ENCODE data around the gene SNCAIP. TPM values are rescaled to one million over a fixed set of nuclear protein-coding genes. Genes with fewer than 3 reads are reported as not detected.

Gene SNCAIP
- total and polyA plus RNA-seq, 12 donors: 1.3 to 6.4 (median 2.7) TPM

DNA sequence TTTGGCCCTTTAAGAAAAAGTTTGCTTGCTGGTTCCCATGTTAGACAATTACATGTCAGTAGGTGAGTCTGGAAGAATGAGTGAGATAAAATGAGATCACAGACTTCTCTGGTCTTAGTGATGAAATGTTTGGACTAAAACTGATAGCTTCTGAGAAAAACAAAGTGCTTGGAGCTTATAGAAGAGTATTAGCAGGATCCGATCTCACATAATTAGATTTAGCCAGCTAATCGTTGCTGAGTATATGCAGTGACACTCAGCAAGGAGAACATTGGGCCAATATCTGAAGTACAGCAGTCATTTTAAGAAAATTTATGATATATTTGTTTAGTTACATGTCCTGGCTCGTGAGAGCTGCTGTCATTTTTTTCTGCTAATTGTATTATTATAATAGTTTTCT, 135.8 kb downstream of the SNCAIP start:
- Histone ChIP-seq H3K27me3 (no peaks in the 10 kb centered on the region), H3K4me1 (replicated peaks in 1 of 2) (no peaks in the 10 kb centered on the region), H3K4me3 (no peak overlapping the region), H3K36me3 (replicated peaks in 1 of 2) (no peaks in the 10 kb centered on the region), H3K27ac (no peak overlapping the region), H3K9me3 (replicated peaks in 1 of 3) (no peaks in the 10 kb centered on the region)
- TF ChIP-seq POLR2A (IDR thresholded peaks at IDR 0.05): no peak
- no peak for DNase-seq
- whole genome bisulfite sequencing, 4 donors: 71 to 76% (median 74%) methylated on average over 3 of the region's 3 CpGs
- intact Hi-C loops (cut with DNase I): no loop called here

GRCh38 chr5:122454541-122454940, 142.5 kb downstream of the SNCAIP start:
- Histone ChIP-seq H3K27me3 (no peaks in the 10 kb centered on the region), H3K36me3 (replicated peaks in 1 of 2) (no peaks in the 10 kb centered on the region), H3K9me3 (replicated peaks in 1 of 3) (no peaks in the 10 kb centered on the region), H3K4me3 (no peak overlapping the region), H3K27ac (no peak overlapping the region), H3K4me1 (replicated peaks in 1 of 2) (no peaks in the 10 kb centered on the region)
- intact Hi-C loops (cut with DNase I): no loop called here
- TF ChIP-seq, protein P1, sequence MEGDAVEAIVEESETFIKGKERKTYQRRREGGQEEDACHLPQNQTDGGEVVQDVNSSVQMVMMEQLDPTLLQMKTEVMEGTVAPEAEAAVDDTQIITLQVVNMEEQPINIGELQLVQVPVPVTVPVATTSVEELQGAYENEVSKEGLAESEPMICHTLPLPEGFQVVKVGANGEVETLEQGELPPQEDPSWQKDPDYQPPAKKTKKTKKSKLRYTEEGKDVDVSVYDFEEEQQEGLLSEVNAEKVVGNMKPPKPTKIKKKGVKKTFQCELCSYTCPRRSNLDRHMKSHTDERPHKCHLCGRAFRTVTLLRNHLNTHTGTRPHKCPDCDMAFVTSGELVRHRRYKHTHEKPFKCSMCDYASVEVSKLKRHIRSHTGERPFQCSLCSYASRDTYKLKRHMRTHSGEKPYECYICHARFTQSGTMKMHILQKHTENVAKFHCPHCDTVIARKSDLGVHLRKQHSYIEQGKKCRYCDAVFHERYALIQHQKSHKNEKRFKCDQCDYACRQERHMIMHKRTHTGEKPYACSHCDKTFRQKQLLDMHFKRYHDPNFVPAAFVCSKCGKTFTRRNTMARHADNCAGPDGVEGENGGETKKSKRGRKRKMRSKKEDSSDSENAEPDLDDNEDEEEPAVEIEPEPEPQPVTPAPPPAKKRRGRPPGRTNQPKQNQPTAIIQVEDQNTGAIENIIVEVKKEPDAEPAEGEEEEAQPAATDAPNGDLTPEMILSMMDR (IDR thresholded peaks at IDR 0.05): no peak
- TF ChIP-seq POLR2A (IDR thresholded peaks at IDR 0.05): no peak
- DNase-seq: no peak

GRCh38 chr5:122455939-122456338, 143.9 kb downstream of the SNCAIP start:
- H3K4me3 ChIP-seq: no peak overlapping the region
- intact Hi-C loops (cut with DNase I): no loop called here
- H3K27me3 ChIP-seq: no peaks in the 10 kb centered on the region
- H3K36me3 ChIP-seq (replicated peaks in 1 of 2): no peaks in the 10 kb centered on the region
- no peaks in the 10 kb centered on the region for H3K9me3 ChIP-seq (replicated peaks in 1 of 3)
- TF ChIP-seq POLR2A (IDR thresholded peaks at IDR 0.05): no peak
- TF ChIP-seq, protein P1 (IDR thresholded peaks at IDR 0.05): no peak
- DNase-seq: no peak
- no peak overlapping the region for H3K27ac ChIP-seq
- no peaks in the 10 kb centered on the region for H3K4me1 ChIP-seq (replicated peaks in 1 of 2)
- whole genome bisulfite sequencing, 4 donors: 67 to 79% (median 76%) methylated on average over 1 of the region's 1 CpG

DNA sequence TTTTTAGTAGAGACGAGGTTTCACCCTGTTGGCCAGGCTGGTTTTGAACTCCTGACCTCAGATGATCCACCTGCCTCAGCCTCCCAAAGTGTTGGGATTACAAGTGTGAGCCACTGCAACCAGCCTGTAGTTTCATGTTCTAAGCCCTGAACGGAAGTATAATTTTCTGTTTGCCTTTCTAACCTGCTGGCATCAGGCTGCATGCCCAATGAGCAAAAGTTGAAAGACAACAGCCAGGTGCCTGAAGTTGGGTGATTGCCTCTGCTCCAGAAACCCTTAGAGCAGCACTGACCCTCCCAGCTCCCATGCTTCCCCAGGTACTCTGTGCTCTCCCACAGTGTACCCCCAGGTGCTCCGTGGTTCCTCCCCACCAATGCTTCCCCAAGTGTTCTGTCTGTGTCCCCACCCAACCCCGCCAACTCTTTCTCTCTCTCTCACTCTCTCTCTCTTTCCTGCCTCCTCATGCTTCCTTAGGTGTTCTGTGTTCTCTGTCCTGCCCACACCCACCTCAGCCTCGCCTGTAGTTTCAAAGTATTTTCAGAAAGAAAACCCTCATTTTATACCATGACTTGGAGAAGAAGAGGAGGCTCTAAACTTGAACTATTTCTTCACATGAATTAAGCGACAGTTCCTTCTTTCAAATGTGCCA, 145.3 kb downstream of the SNCAIP start:
- TF ChIP-seq POLR2A (IDR thresholded peaks at IDR 0.05): no peak
- TF ChIP-seq, protein P1 (IDR thresholded peaks at IDR 0.05): no peak
- no peaks in the 10 kb centered on the region for H3K27me3 ChIP-seq
- H3K9me3 ChIP-seq (replicated peaks in 1 of 3): no peaks in the 10 kb centered on the region
- H3K4me3 ChIP-seq: no peak overlapping the region
- H3K27ac ChIP-seq: no peak overlapping the region
- no peaks in the 10 kb centered on the region for H3K4me1 ChIP-seq (replicated peaks in 1 of 2)
- intact Hi-C loops (cut with DNase I): no loop called here
- DNase-seq: no peak
- 86 to 92% (median 87%) methylated on average over 6 of the region's 6 CpGs for WGBS, 4 donors
- no peaks in the 10 kb centered on the region for H3K36me3 ChIP-seq (replicated peaks in 1 of 2)

GRCh38 chr5:122458278-122458872, 146.3 kb downstream of the SNCAIP start:
- TF ChIP-seq, protein P1 (IDR thresholded peaks at IDR 0.05): peak; percentile 4 to 46 (median 23)
- TF ChIP-seq POLR2A (IDR thresholded peaks at IDR 0.05): no peak
- 80 to 87% (median 86%) methylated on average over 8 of the region's 8 CpGs for WGBS, 4 donors
- no peak overlapping the region for H3K27ac ChIP-seq
- no peaks in the 10 kb centered on the region for H3K9me3 ChIP-seq (replicated peaks in 1 of 3)
- H3K27me3 ChIP-seq: no peaks in the 10 kb centered on the region
- DNase-seq: peak in 2 of 7 donors; percentile 16 to 26
- no peak overlapping the region for H3K4me3 ChIP-seq
- intact Hi-C loops (cut with DNase I): no loop called here
- no peaks in the 10 kb centered on the region for H3K4me1 ChIP-seq (replicated peaks in 1 of 2)
- H3K36me3 ChIP-seq (replicated peaks in 1 of 2): no peaks in the 10 kb centered on the region

Measured in adrenal gland (tissue), 12 donors.